AG04450 (cell line): ENCODE results near the gene CRYBG3. TPM values are rescaled to one million over a fixed set of nuclear protein-coding genes. Genes with fewer than 3 reads are reported as not detected.

ENCODE experiments used
- CTCF ChIA-PET: fragments of 300-600, 350-600 bp; formaldehyde crosslinking; extraction: SDS; loops from one replicate; lab custom pipeline; 2022; ENCODE audit warnings: antibody characterized with exemption, inconsistent platforms; lab: Charles Lee
- POLR2A ChIA-PET: fragments of 350-600 bp; formaldehyde crosslinking; extraction: SDS; loops from one replicate; lab custom pipeline; 2021; ENCODE audit warnings: antibody characterized with exemption, inconsistent platforms; lab: Yijun Ruan, JAX
- DNase-seq: peaks from one replicate; pipeline ENCODE4 v3.0.0-alpha.2; 2011; ENCODE audit warnings: low read depth, low spot score
- H3K27ac ChIP-seq: one replicate; pipeline ENCODE4 v1.5.1; 2012; ENCODE audit warnings: low read depth, low read length, control low read depth
- H3K27me3 ChIP-seq: one replicate; pipeline ENCODE4 v1.6.0; 2012; ENCODE audit warnings: low read length; ENCODE audit not compliant: control insufficient read depth, insufficient read depth
- H3K4me3 ChIP-seq: 2 replicates; pipeline ENCODE4 v1.5.1; 2011; ENCODE audit warnings: mild to moderate bottlenecking, low read depth, low read length, control low read depth
- H3K9me3 ChIP-seq: 2 replicates; pipeline ENCODE4 v1.5.1; 2012; ENCODE audit warnings: low read length; ENCODE audit not compliant: control insufficient read depth, insufficient read depth
- polyA plus RNA-seq: library from polyadenylated mRNA; depleted of rRNA; stranded (reverse); fragments of >200 nt; gene quantifications from 2 replicates; pipeline ENCODE4 v1.2.3, GENCODE V29; 2011
- TF ChIP-seq, protein P1 (sequence below): IDR thresholded peaks from 2 replicates; pipeline ENCODE4 v1.5.1; 2011; ENCODE audit warnings: low read depth, low read length, control low read depth, inconsistent platforms

The CRYBG3 gene
- polyA plus RNA-seq, 1 experiment: 9.9 TPM

DNA sequence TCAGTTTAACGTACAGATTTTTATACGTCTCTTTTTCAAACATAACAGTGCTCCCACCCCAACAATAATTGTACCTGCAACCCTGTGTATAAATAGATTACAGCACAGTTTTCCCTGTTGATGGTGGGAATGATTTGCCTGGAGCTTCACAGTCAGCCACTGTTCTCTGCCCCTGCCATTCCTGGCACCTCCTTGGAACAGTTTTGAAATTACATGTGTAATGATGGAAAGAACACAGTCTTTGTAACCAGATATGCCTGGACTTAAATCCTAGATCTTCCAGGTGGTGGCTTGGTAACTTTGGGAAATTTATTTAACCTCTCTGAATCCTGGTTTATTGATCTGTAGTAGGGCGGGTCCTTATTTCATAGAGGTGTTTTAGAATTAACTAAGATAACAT lies 27.0 kb downstream of the CRYBG3 start:
- Histone ChIP-seq H3K27ac (no peak overlapping the region), H3K4me3 (no peak overlapping the region), H3K27me3 (no peaks in the 10 kb centered on the region), H3K9me3 (no peaks in the 10 kb centered on the region)
- no peak for DNase-seq
- TF ChIP-seq, protein P1, sequence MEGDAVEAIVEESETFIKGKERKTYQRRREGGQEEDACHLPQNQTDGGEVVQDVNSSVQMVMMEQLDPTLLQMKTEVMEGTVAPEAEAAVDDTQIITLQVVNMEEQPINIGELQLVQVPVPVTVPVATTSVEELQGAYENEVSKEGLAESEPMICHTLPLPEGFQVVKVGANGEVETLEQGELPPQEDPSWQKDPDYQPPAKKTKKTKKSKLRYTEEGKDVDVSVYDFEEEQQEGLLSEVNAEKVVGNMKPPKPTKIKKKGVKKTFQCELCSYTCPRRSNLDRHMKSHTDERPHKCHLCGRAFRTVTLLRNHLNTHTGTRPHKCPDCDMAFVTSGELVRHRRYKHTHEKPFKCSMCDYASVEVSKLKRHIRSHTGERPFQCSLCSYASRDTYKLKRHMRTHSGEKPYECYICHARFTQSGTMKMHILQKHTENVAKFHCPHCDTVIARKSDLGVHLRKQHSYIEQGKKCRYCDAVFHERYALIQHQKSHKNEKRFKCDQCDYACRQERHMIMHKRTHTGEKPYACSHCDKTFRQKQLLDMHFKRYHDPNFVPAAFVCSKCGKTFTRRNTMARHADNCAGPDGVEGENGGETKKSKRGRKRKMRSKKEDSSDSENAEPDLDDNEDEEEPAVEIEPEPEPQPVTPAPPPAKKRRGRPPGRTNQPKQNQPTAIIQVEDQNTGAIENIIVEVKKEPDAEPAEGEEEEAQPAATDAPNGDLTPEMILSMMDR: no peak
- ChIA-PET POLR2A (no interaction called here), CTCF (no interaction called here)

DNA sequence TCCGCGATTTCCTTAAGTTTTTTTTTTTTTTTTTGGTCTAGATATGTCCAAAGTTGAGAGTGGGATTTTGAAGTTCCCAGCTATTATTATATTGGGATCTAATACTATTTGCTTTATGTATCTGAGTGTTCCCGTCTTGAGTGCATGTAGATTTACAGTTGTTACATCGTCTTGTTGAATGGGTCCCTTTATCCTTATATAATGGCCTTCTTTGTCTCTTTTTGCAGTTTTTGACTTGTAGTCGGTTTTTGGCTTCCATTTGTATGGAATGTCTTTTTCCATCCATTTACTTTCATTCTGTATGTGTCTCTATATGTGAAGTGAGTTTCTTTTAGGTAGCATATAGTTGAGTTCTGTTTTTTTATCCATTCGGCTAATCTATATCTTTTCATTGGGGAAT lies 35.6 kb downstream of the CRYBG3 start:
- no peak for DNase-seq
- TF ChIP-seq, protein P1: no peak
- ChIA-PET POLR2A (no interaction called here), CTCF (no interaction called here)
- Histone ChIP-seq H3K9me3 (no peaks in the 10 kb centered on the region), H3K27ac (no peak overlapping the region), H3K4me3 (no peak overlapping the region), H3K27me3 (no peaks in the 10 kb centered on the region)

DNA sequence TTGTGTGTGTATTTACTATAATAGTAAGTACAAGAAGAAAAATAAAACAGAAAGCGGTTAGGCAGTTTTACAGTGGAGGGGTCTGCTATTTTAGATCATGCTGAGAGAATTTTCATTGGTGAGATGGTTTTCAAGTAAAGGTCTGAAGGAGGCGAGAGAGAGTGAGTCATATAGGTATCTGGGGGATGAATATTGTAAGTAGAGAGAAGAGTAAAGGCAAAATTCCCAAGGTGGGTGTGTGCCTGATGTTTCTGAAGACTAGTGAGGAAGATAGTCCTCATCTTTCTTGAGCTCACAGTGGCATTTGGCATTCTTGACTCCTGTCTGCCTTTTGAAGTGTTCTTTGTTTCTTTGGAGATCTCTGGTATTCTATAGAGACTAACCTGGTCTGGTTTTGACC lies 38.6 kb downstream of the CRYBG3 start:
- H3K27me3 ChIP-seq: no peaks in the 10 kb centered on the region
- POLR2A ChIA-PET: no interaction called here
- TF ChIP-seq, protein P1: no peak
- no peaks in the 10 kb centered on the region for H3K9me3 ChIP-seq
- H3K4me3 ChIP-seq: no peak overlapping the region
- no peak for DNase-seq
- CTCF ChIA-PET: no interaction called here
- H3K27ac ChIP-seq: no peak overlapping the region

DNA sequence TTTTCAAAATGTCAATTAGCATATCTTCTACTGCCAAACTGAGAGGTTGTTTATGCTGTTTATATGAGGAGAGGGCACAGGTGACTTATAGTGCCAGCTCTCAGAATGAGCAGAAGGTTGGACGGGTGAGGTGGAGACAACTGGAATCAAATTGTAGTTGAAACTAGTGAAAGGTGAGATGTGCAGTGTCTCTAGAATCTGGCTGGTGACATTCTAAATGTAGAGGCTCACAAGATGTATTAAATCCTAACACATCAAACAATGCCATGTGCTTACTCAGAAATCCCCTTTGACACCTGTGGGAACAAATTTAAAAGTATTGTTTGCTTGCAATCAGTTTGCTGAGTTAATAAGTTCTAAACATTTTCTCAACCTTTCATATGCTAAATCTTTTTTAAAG lies 40.8 kb downstream of the CRYBG3 start:
- no peak overlapping the region for H3K27ac ChIP-seq
- H3K4me3 ChIP-seq: no peak overlapping the region
- ChIA-PET CTCF (no interaction called here), POLR2A (no interaction called here)
- H3K27me3 ChIP-seq: no peaks in the 10 kb centered on the region
- TF ChIP-seq, protein P1: no peak
- DNase-seq: no peak
- no peaks in the 10 kb centered on the region for H3K9me3 ChIP-seq

DNA sequence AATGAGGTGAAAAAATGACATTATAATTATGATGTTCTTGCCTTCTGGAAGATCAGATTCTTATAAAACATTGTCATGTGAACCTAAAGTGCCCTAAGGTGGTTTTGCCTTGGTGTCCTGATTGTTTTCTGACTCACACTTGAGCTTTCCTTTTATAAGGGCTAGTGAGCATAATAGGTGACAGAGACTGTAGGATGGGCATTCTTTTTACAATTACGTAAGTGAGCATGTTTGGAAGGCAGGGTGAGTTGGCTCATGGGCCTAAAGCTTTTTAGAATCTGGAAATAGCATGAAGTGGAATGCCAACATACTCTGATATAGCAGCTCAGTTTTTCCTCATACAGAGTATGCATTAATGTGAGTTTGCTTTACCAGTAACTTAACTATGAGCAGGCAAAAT lies 41.2 kb downstream of the CRYBG3 start:
- CTCF ChIA-PET: no interaction called here
- Histone ChIP-seq H3K27ac (no peak overlapping the region), H3K27me3 (no peaks in the 10 kb centered on the region), H3K9me3 (no peaks in the 10 kb centered on the region), H3K4me3 (no peak overlapping the region)
- POLR2A ChIA-PET: interaction anchor here (1.0 kb wide), 1 partner anchor 41 kb away, joined by 3 read pairs; the partner anchor contains the start of gene CRYBG3
- no peak for DNase-seq
- TF ChIP-seq, protein P1: no peak
